GM19397 (cell line): ENCODE results near the gene SHBG.
"Not testable (repeated sequence)": the region's sequence is repeated elsewhere in the genome, so short reads cannot be mapped to it uniquely, and the experiment has no call there.

Experiments used
- ATAC-seq: cut with Tn5 transposase; IDR thresholded peaks from one replicate; pipeline ENCODE4 v1.9.1; 2021; ENCODE audit warnings: mild to moderate bottlenecking, moderate library complexity; ENCODE audit not compliant: unreplicated experiment

Gene SHBG

GRCh38 chr17:7611635-7612293 is 18.2 kb upstream of the SHBG start:
- no peak for ATAC-seq

GRCh38 chr17:7612294-7612640 is 17.7 kb upstream of the SHBG start:
- ATAC-seq, result no peak

- no peak for ATAC-seq
These were observed 16.0 kb upstream of the SHBG start for GRCh38 chr17:7613769-7614424.

GRCh38 chr17:7614425-7615264 is 15.3 kb upstream of the SHBG start, which contains the start of gene FXR2:
Gene FXR2 (minus strand): TSS chr17:7614897. CDS start chr17:7614532, 365 bp downstream.
- peak; percentile 82 for ATAC-seq

- ATAC-seq, result no peak
These were observed 14.6 kb upstream of the SHBG start for GRCh38 chr17:7615265-7615747.

GRCh38 chr17:7618608-7619007 is 11.3 kb upstream of the SHBG start:
- ATAC-seq, result no peak

- no peak for ATAC-seq
These were observed 9.1 kb upstream of the SHBG start for GRCh38 chr17:7620835-7621234.

GRCh38 chr17:7623661-7624060 is 6.3 kb upstream of the SHBG start:
- ATAC-seq, result no peak

GRCh38 chr17:7625749-7626148 is 4.2 kb upstream of the SHBG start:
- not testable (repeated sequence) for ATAC-seq

- no peak for ATAC-seq
These were observed 3.6 kb upstream of the SHBG start for GRCh38 chr17:7626307-7626706.

- ATAC-seq, result no peak
These were observed 3.0 kb upstream of the SHBG start for GRCh38 chr17:7626956-7627249.

- peak; percentile 81 for ATAC-seq
These were observed 2.4 kb upstream of the SHBG start, which contains the start of gene SAT2 for GRCh38 chr17:7627250-7628121. Gene SAT2 (minus strand): TSS chr17:7627821. CDS start chr17:7627635, 186 bp downstream.

- no peak for ATAC-seq
These were observed 1.8 kb downstream of the SHBG start for GRCh38 chr17:7631398-7632380.

GRCh38 chr17:7632492-7632894 is 2.6 kb downstream of the SHBG start:
- no peak for ATAC-seq

- no peak for ATAC-seq
These were observed 3.2 kb downstream of the SHBG start for GRCh38 chr17:7633093-7633492.

- ATAC-seq, result no peak
These were observed 4.4 kb downstream of the SHBG start for GRCh38 chr17:7634384-7634783.

GRCh38 chr17:7636163-7636562 is 6.2 kb downstream of the SHBG start:
- ATAC-seq, result no peak

GRCh38 chr17:7640783-7641182 is 10.8 kb downstream of the SHBG start:
- no peak for ATAC-seq

GRCh38 chr17:7641635-7642034 is 11.7 kb downstream of the SHBG start:
- ATAC-seq, result not testable (repeated sequence)

- ATAC-seq, result no peak
These were observed 14.8 kb downstream of the SHBG start for GRCh38 chr17:7644775-7645174.
